Measurements from ENCODE around the gene INPP4B.

The INPP4B gene

GRCh38 chr4:142101401-142101800, 744.7 kb downstream of the INPP4B start:
- Histone ChIP-seq H3K36me3 (ENCODE audit: control insufficient read depth, insufficient read depth, low read length) (no peaks in the 10 kb centered on the region), H3K4me3 (replicated peaks; ENCODE audit: low read depth, low read length) (no peak overlapping the region), H3K27me3 (replicated peaks; ENCODE audit: control insufficient read depth, insufficient read depth, low read length) (no peaks in the 10 kb centered on the region)
- DNase-seq (ENCODE audit: extremely low read depth, insufficient read length) = no peak
- TF ChIP-seq, protein P1, sequence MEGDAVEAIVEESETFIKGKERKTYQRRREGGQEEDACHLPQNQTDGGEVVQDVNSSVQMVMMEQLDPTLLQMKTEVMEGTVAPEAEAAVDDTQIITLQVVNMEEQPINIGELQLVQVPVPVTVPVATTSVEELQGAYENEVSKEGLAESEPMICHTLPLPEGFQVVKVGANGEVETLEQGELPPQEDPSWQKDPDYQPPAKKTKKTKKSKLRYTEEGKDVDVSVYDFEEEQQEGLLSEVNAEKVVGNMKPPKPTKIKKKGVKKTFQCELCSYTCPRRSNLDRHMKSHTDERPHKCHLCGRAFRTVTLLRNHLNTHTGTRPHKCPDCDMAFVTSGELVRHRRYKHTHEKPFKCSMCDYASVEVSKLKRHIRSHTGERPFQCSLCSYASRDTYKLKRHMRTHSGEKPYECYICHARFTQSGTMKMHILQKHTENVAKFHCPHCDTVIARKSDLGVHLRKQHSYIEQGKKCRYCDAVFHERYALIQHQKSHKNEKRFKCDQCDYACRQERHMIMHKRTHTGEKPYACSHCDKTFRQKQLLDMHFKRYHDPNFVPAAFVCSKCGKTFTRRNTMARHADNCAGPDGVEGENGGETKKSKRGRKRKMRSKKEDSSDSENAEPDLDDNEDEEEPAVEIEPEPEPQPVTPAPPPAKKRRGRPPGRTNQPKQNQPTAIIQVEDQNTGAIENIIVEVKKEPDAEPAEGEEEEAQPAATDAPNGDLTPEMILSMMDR (IDR thresholded peaks at IDR 0.05; ENCODE audit: insufficient read depth, low read length, poor library complexity, severe bottlenecking) = no peak

DNA sequence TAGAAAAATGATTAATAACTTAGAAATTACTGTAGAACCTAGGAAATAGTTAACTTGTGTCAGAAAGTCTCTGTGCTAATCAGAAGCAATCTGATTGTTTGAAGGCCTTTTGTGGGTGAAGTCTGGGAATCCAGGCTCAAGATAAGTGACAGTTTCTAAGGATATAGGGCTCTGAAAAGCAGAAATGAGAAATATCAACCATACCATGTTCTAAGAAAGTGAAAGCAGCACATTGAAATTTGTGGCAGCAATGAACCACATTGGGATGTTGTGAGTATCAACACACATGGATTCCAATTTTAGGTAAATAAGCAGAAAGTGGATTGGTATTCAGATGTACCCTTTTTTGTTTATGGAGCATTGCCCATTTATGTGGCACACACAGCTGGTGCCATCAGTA, 745.2 kb downstream of the INPP4B start:
- H3K36me3 ChIP-seq (ENCODE audit: control insufficient read depth, insufficient read depth, low read length) = no peaks in the 10 kb centered on the region
- no peaks in the 10 kb centered on the region for H3K27me3 ChIP-seq (replicated peaks; ENCODE audit: control insufficient read depth, insufficient read depth, low read length)
- DNase-seq (ENCODE audit: extremely low read depth, insufficient read length) = no peak
- no peak overlapping the region for H3K4me3 ChIP-seq (replicated peaks; ENCODE audit: low read depth, low read length)
- TF ChIP-seq, protein P1 (IDR thresholded peaks at IDR 0.05; ENCODE audit: insufficient read depth, low read length, poor library complexity, severe bottlenecking) = no peak

GRCh38 chr4:142098900-142099545, 747.1 kb downstream of the INPP4B start:
- Histone ChIP-seq H3K4me3 (replicated peaks; ENCODE audit: low read depth, low read length) (no peak overlapping the region), H3K27me3 (replicated peaks; ENCODE audit: control insufficient read depth, insufficient read depth, low read length) (no peaks in the 10 kb centered on the region), H3K36me3 (ENCODE audit: control insufficient read depth, insufficient read depth, low read length) (no peaks in the 10 kb centered on the region)
- no peak for DNase-seq (ENCODE audit: extremely low read depth, insufficient read length)
- TF ChIP-seq, protein P1 (IDR thresholded peaks at IDR 0.05; ENCODE audit: insufficient read depth, low read length, poor library complexity, severe bottlenecking) = no peak

DNA sequence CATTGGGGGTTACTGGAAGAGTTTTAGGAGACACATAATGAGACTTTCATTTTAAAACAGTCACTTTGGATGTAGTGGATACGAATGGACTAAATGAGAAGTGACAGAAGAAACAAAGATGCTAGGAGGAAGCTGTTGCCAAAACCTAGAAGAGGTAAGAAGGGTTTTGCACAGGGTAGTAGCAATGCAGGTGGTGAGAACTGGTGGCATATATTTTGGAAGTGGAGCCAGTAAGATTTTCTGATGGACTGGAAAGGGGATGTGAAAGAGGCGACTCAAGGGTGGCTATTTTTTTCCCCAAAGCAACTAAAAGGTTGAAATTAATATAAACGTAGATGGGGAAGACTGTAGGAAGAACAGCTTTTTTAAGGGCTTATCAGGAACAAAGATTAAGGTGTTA, 747.7 kb downstream of the INPP4B start:
- Histone ChIP-seq H3K27me3 (replicated peaks; ENCODE audit: control insufficient read depth, insufficient read depth, low read length) (no peaks in the 10 kb centered on the region), H3K4me3 (replicated peaks; ENCODE audit: low read depth, low read length) (no peak overlapping the region), H3K36me3 (ENCODE audit: control insufficient read depth, insufficient read depth, low read length) (no peaks in the 10 kb centered on the region)
- no peak for DNase-seq (ENCODE audit: extremely low read depth, insufficient read length)
- TF ChIP-seq, protein P1 (IDR thresholded peaks at IDR 0.05; ENCODE audit: insufficient read depth, low read length, poor library complexity, severe bottlenecking) = no peak

- H3K4me3 ChIP-seq (replicated peaks; ENCODE audit: low read depth, low read length) = no peak overlapping the region
- no peaks in the 10 kb centered on the region for H3K27me3 ChIP-seq (replicated peaks; ENCODE audit: control insufficient read depth, insufficient read depth, low read length)
- no peak for DNase-seq (ENCODE audit: extremely low read depth, insufficient read length)
- TF ChIP-seq, protein P1 (IDR thresholded peaks at IDR 0.05; ENCODE audit: insufficient read depth, low read length, poor library complexity, severe bottlenecking) = no peak
- no peaks in the 10 kb centered on the region for H3K36me3 ChIP-seq (ENCODE audit: control insufficient read depth, insufficient read depth, low read length)
Observed at GRCh38 chr4:142097015-142097414, 749.1 kb downstream of the INPP4B start.
